Germinal center (tissue), 1 donor: ENCODE measurements around the gene RPL32.
"Not testable (repeated sequence)": the region's sequence is repeated elsewhere in the genome, so short reads cannot be mapped to it uniquely, and the experiment has no call there.

Source experiments
- DNase-seq: peaks from one replicate; pipeline ENCODE4 v3.0.0; 2012; ENCODE audit warnings: mixed read lengths, low spot score

Gene RPL32

GRCh38 chr3:12868039-12869034 is 27.0 kb upstream of the RPL32 start:
- peak; percentile 67 for DNase-seq

- no peak for DNase-seq
Observed at GRCh38 chr3:12866836-12867235, 25.5 kb upstream of the RPL32 start.

GRCh38 chr3:12865271-12865670 is 23.9 kb upstream of the RPL32 start:
- no peak for DNase-seq

- no peak for DNase-seq
Observed at GRCh38 chr3:12862387-12862786, 21.0 kb upstream of the RPL32 start.

GRCh38 chr3:12861611-12862010 is 20.2 kb upstream of the RPL32 start:
- no peak for DNase-seq

DNA sequence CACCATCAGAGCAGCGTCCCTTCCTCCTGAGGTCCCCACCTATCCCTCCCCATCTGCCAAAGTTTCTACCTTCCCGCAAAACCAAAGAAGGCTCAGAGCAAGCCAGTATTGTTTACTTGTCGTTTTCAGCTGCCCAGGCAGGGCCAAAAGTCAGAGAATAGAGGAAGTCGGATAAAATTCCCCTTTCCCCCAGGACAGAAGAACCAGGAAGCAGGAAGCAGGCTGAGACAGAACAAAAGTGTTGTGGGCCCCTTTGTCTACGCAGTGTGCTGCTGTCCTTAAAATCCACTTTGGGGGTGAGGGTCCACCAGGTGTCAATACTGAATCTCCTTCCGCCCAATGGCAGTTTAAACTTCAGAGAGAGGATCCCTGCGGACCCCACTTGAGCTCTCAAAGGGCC is 18.5 kb upstream of the RPL32 start:
- DNase-seq: no peak

GRCh38 chr3:12856626-12857025 is 15.3 kb upstream of the RPL32 start:
- no peak for DNase-seq

DNA sequence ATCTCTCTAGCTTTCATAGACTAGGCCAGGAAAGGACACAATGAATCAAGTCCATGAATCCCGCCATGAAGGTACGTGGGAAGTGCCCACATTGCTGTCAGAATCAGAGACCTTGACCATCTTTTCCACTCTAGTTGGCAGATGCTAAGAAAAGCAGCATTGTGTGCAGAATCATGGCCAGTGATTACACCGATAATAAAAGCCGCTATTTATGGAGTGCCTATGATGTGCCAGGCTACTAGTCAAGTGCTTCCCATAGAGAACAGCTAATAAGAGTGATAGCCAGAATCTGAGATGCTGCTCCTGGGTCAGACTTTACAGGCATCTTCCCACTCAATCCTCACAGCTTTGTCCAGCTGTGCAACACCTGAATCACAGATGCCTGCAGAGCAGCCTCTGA is 13.2 kb upstream of the RPL32 start:
- DNase-seq: no peak

- DNase-seq: not testable (repeated sequence)
Observed at GRCh38 chr3:12853847-12854246, 12.5 kb upstream of the RPL32 start.

- no peak for DNase-seq
Observed at GRCh38 chr3:12852201-12852600, 10.8 kb upstream of the RPL32 start.

DNA sequence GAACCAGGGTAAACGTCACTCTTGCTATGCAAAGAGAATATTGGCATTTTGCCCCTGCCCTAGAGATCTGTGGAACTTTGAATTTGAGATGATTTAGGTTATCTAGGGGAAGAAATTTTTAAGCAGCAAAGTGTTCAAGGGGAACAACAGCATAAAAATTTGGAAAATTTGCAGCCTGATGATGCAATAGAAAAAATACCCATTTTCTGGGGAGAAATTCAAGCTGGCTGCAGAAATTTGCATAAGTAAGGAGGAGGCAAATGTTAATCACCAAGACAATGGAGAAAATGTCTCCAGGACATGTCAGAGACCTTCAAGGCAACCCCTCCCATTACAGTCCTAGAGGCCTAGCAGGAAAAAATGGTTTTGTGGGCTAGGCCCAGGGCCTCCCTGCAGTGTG is 4.4 kb upstream of the RPL32 start:
- no peak for DNase-seq

DNA sequence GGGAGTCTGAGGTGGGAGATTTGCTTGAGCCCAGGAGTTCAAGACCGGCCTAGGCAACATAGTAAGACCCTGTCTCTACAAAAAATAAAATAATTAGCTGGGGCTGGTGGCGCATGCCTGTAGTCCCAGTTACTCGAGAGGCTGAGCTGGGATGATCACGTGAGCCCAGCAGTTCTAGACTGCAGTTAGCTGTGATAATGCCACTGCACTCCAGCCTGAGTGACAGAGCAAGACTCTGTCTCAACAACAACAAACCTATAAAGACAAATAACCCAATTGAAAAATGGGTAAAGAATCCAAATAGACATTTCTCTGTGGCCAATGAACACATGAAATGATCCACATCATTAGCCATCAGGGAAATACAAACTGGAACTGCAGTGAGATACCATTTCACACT is 1.1 kb upstream of the RPL32 start:
- DNase-seq: no peak

GRCh38 chr3:12841970-12842328 is 584 bp upstream of the RPL32 start:
- DNase-seq: no peak

- DNase-seq: no peak
Observed at GRCh38 chr3:12840591-12841148, 695 bp downstream of the RPL32 start.

DNA sequence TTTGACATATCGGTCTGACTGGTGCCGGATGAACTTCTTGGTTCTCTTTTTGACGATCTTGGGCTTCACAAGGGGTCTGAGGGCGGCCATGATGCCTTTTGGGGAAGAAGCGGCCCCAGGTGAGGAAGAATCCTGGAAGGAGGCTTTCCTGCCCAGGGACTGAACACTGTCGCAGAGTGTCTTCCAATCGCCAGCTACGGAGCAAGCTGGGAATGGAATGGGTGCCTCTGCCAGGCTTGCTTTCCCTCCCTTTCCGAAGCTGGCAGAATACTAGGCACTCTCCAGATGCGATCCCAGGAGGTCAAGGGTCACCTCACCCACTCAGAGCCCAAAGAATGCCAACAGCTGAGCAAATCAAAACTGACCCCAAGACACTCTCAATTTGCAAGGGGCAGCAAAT is 1.2 kb downstream of the RPL32 start:
- not testable (repeated sequence) for DNase-seq

DNA sequence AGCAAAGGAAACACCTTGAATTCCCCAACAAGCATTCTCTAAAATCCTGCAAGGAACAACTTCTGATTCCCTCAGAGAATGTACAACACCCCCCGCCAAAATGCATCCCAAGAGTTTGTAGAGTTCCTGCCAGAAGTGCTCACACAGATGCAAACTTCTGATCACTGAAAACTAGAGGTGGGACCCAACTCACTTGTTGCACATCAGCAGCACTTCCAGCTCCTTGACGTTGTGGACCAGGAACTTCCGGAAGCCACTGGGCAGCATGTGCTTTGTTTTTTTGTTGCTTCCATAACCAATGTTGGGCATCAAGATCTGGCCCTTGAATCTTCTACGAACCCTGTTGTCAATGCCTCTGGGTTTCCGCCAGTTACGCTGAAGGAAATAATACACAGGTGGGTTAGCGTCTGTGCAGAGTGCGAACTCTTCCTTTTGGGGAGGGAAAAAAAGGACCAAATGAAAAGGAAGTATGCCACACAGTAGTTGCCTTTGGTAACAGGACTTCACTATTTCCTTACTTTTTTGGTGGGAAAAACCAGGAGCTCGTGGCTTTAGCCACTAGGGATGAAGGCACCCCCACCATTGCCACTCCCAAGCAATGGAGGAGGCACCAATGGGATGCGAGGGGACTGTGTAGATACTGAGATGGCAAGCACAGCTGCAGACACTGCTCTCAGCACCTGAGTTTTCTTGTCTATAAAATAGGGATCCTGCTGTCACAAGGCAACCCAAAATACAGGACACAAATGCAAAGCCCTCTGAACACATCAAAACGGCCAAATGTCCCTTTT is 2.0 kb downstream of the RPL32 start:
- no peak for DNase-seq

DNA sequence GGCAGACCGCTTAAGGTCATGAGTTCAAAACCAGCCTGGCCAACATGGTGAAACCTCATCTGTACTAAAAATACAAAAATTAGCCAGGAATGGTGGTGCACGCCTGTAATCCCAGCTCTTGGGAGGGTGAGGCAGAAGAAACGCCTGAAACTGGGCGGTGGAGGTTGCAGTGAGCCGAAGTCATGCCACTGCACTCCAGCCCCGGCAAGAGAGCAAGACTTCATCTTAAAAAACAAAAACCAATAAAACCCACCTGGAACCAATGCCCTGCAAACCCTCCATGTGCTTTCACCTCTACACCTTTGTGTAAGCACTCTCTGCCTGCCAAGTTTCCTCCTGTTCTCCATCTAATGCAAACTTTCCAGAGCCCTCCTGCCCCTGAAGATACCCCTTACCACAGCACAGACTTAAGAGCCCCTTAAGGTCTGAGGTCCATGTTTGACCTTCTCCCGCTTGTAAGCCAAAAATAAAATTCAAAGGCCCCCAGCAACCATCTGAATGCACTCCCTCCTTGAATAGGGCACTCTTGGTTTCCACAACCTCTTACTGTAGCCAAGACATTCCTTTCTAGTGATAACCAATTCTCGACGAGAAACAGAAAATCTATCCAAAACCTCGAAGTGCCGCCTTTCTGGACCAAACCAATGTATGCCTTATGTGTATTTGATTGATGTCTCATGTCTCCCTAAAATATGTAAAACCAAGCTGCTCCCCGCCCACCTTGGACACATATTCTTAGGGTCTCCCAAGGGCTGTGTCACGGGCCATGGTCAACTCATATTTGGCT is 3.0 kb downstream of the RPL32 start:
- no peak for DNase-seq

GRCh38 chr3:12837295-12837986 is 3.9 kb downstream of the RPL32 start:
- no peak for DNase-seq

DNA sequence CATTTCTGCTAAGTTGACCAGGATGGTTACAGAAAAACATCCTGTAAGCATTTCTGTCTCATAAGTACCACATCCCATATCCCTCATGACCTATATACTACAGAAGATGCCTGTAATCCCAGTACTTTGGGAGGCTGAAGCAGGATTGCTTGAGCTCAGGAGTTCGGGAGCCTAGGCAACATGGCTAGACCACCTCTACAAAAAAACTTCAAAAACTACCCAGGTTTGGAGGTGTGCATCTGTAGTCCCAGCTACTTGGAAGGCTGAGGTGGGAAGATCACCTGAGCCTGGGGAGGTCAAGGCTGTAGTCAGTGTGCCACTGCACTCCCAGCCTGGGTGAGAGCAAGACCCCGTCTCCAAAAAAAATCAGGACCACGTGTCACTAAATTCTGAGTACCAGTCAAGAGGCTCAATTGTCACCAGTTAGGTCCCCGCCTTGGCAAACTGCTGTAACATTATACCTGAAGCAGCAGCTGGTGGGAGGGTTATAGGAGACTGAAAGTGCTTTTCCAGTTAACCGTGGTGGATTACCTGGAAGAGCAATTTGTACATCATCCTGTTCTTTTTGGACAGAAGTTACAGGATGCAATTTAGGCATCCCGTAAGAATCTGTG is 6.2 kb downstream of the RPL32 start:
- no peak for DNase-seq

DNA sequence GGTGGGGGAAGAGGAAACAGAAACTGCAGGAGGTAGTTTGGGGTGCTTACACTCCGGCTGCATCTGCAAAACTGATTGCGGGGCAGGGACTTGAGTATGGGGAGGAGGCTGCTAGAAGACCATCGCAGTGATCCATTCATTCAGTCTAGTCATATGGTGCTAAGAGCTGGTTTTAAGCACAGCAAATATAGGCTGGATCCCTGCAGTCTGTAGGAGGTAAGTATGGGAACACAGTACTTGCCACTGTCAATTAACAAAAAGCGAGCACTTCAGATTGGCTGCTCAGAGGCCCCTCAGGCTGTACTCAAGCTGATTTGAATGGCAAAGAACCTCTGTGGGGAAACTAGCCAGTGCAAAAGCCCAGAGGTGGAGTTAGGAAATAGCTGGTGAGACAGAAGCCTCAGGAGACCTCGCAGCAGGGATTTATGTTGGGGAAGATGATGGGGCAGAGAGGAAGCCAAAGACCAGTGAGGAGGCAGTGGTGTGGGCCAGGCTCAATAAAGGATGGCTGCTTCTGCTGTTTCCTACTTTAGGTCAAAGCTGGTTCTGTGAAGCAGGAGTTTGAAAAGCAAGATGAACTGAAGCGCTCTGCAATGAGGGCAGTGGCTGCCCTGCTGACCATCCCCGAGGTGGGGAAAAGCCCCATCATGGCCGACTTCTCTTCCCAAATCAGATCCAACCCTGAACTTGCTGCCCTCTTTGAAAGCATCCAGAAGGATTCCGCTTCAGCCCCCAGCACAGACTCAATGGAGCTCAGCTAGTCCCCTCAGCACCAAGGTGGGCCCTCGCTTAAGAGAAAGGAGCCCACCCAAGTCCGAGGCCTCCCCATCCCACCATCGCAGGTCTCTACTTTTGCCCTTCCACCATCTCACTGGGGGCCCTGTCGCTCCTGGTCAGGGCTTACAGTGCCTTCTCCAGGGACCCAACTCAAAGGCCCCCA is 7.9 kb downstream of the RPL32 start:
- DNase-seq: no peak
